IPS-18c (cell line): Measurements from ENCODE around the gene TMEM135.
"Not testable (repeated sequence)": the region's sequence is repeated elsewhere in the genome, so short reads cannot be mapped to it uniquely, and the experiment has no call there.

Experiments
- H3K4me3 ChIP-seq: 2 replicates; pipeline ENCODE4 v1.7.0; 2013; ENCODE audit warnings: low read depth, mild to moderate bottlenecking, low read length, moderate library complexity; ENCODE audit not compliant: insufficient read depth
- H3K9me3 ChIP-seq: one replicate; pipeline ENCODE4 v1.6.1; 2013; ENCODE audit warnings: mild to moderate bottlenecking, low read length, moderate library complexity; ENCODE audit not compliant: control insufficient read depth, insufficient read depth

The TMEM135 gene

GRCh38 chr11:87150936-87151335, 113.2 kb downstream of the TMEM135 start:
- H3K4me3 ChIP-seq = no peak overlapping the region

GRCh38 chr11:87154246-87154645, 116.5 kb downstream of the TMEM135 start:
- no peak overlapping the region for H3K4me3 ChIP-seq
- no peaks in the 10 kb centered on the region for H3K9me3 ChIP-seq

More at GRCh38 chr11:87150936-87151335, 113.2 kb downstream of the TMEM135 start:
- no peaks in the 10 kb centered on the region for H3K9me3 ChIP-seq

GRCh38 chr11:87156970-87157369, 119.2 kb downstream of the TMEM135 start:
- no peaks in the 10 kb centered on the region for H3K9me3 ChIP-seq
- H3K4me3 ChIP-seq = no peak overlapping the region

GRCh38 chr11:87169076-87169475, 131.3 kb downstream of the TMEM135 start:
- not testable (repeated sequence) for H3K9me3 ChIP-seq, H3K4me3 ChIP-seq

GRCh38 chr11:87173185-87174039, 135.7 kb downstream of the TMEM135 start:
- H3K4me3 ChIP-seq = no peak overlapping the region
- peaks cover 2% of the 10 kb centered on the region for H3K9me3 ChIP-seq

GRCh38 chr11:87174870-87175269, 137.1 kb downstream of the TMEM135 start:
- Histone ChIP-seq H3K9me3 (peaks cover 2% of the 10 kb centered on the region), H3K4me3 (no peak overlapping the region)

GRCh38 chr11:87176044-87176443, 138.3 kb downstream of the TMEM135 start:
- H3K4me3 ChIP-seq = no peak overlapping the region
- peaks cover 2% of the 10 kb centered on the region for H3K9me3 ChIP-seq

GRCh38 chr11:87179621-87180020, 141.9 kb downstream of the TMEM135 start:
- Histone ChIP-seq H3K4me3 (no peak overlapping the region), H3K9me3 (peaks cover 2% of the 10 kb centered on the region)

GRCh38 chr11:87180742-87181141, 143.0 kb downstream of the TMEM135 start:
- peaks cover 2% of the 10 kb centered on the region for H3K9me3 ChIP-seq
- H3K4me3 ChIP-seq = no peak overlapping the region

GRCh38 chr11:87181143-87181542, 143.4 kb downstream of the TMEM135 start:
- H3K9me3 ChIP-seq = peaks cover 2% of the 10 kb centered on the region
- no peak overlapping the region for H3K4me3 ChIP-seq

GRCh38 chr11:87185228-87185627, 147.5 kb downstream of the TMEM135 start:
- no peaks in the 10 kb centered on the region for H3K9me3 ChIP-seq
- H3K4me3 ChIP-seq = no peak overlapping the region

- Histone ChIP-seq H3K9me3 (no peaks in the 10 kb centered on the region), H3K4me3 (no peak overlapping the region)
Observed at GRCh38 chr11:87187076-87187475, 149.3 kb downstream of the TMEM135 start.

- Histone ChIP-seq H3K9me3 (no peaks in the 10 kb centered on the region), H3K4me3 (no peak overlapping the region)
Observed at GRCh38 chr11:87187930-87188329, 150.2 kb downstream of the TMEM135 start.

GRCh38 chr11:87188396-87188795, 150.7 kb downstream of the TMEM135 start:
- H3K4me3 ChIP-seq, H3K9me3 ChIP-seq: not testable (repeated sequence)

- H3K9me3 ChIP-seq, H3K4me3 ChIP-seq: not testable (repeated sequence)
Observed at GRCh38 chr11:87188921-87189320, 151.2 kb downstream of the TMEM135 start.

- no peaks in the 10 kb centered on the region for H3K9me3 ChIP-seq
Observed at GRCh38 chr11:87190071-87190470, 152.3 kb downstream of the TMEM135 start.

GRCh38 chr11:87193756-87194470, 156.2 kb downstream of the TMEM135 start:
- H3K4me3 ChIP-seq = no peak overlapping the region
- H3K9me3 ChIP-seq = no peaks in the 10 kb centered on the region

More at GRCh38 chr11:87190071-87190470, 152.3 kb downstream of the TMEM135 start:
- no peak overlapping the region for H3K4me3 ChIP-seq
